ENCODE results near the gene HPSE2. TPM values are rescaled to one million over a fixed set of nuclear protein-coding genes. Genes with fewer than 3 reads are reported as not detected.
"Not testable (repeated sequence)": the region's sequence is repeated elsewhere in the genome, so short reads cannot be mapped to it uniquely, and the experiment has no call there.

HPSE2 gene
- total RNA-seq, 1 donor from 2014 or later: not detected

GRCh38 chr10:99248824-99249223 lies 13.2 kb upstream of the HPSE2 start:
- no peaks in the 10 kb centered on the region for H3K27me3 ChIP-seq
- intact Hi-C loops (cut with DNase I): loop anchor here (5.0 kb wide), 1 partner anchor 457 kb away; no protein-coding TSS in a partner anchor
- DNase-seq (ENCODE audit: low spot score in 2 of 2): no peak
- TF ChIP-seq, protein P1, sequence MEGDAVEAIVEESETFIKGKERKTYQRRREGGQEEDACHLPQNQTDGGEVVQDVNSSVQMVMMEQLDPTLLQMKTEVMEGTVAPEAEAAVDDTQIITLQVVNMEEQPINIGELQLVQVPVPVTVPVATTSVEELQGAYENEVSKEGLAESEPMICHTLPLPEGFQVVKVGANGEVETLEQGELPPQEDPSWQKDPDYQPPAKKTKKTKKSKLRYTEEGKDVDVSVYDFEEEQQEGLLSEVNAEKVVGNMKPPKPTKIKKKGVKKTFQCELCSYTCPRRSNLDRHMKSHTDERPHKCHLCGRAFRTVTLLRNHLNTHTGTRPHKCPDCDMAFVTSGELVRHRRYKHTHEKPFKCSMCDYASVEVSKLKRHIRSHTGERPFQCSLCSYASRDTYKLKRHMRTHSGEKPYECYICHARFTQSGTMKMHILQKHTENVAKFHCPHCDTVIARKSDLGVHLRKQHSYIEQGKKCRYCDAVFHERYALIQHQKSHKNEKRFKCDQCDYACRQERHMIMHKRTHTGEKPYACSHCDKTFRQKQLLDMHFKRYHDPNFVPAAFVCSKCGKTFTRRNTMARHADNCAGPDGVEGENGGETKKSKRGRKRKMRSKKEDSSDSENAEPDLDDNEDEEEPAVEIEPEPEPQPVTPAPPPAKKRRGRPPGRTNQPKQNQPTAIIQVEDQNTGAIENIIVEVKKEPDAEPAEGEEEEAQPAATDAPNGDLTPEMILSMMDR (IDR thresholded peaks at IDR 0.05): no peak
- H3K4me1 ChIP-seq: no peaks in the 10 kb centered on the region
- H3K4me3 ChIP-seq: no peak overlapping the region
- H3K36me3 ChIP-seq: no peaks in the 10 kb centered on the region
- no peaks in the 10 kb centered on the region for H3K9me3 ChIP-seq
- H3K27ac ChIP-seq: no peak overlapping the region

- not testable (repeated sequence) for H3K36me3 ChIP-seq; H3K9me3 ChIP-seq; H3K27ac ChIP-seq; H3K27me3 ChIP-seq; H3K4me3 ChIP-seq; H3K4me1 ChIP-seq; DNase-seq (ENCODE audit: low spot score in 2 of 2)
- intact Hi-C loops (cut with DNase I): loop anchor here (5.0 kb wide), 1 partner anchor 456 kb away; no protein-coding TSS in a partner anchor
Measured at GRCh38 chr10:99247893-99248292, 12.2 kb upstream of the HPSE2 start.

DNA sequence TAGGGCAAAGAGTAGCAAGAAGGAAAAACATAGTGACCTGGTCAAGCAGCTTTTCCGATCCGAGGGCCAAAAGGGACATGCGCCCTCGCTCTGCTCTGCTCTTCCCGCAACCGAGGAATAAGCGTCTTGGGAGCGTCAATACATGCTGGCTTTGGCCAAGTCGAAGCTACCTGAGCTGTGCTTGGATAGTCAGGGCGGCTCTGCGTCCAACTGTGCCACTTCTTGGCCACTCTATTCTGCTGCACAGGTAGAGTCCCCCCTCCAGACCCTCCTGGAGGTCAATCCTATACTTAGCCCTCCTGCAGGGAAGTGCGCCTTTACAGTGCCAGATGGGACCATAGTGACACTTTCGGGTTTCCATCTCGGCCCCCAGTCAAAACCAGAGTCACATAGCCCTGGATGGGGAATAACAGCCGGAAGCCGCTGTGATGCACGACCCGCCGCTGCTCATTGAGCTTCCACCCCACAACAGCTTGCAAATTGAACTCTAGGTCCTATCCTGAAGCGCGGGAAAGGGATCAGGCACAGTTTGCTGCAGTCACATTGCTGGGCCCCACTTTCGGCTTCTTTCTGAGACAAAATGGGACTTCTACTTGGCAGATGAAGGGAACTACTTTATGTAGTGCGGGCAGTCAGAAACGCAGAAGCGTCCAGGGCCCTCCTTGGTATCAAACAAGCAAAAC lies 1.1 kb upstream of the HPSE2 start:
- Histone ChIP-seq H3K4me3 (peak overlapping the region in 1 of 2 donors; percentile 81), H3K4me1 (peaks cover 3 to 8% of the 10 kb centered on the region in 2 donors), H3K27me3 (peaks cover 5% of the 10 kb centered on the region), H3K36me3 (no peaks in the 10 kb centered on the region), H3K9me3 (no peaks in the 10 kb centered on the region), H3K27ac (peak overlapping the region; percentile 10 to 61)
- intact Hi-C loops (cut with DNase I): loop anchor here (10.0 kb wide), 1 partner anchor 272 kb away; no protein-coding TSS in a partner anchor
- TF ChIP-seq, protein P1 (IDR thresholded peaks at IDR 0.05): no peak
- DNase-seq (ENCODE audit: low spot score in 2 of 2): no peak

DNA sequence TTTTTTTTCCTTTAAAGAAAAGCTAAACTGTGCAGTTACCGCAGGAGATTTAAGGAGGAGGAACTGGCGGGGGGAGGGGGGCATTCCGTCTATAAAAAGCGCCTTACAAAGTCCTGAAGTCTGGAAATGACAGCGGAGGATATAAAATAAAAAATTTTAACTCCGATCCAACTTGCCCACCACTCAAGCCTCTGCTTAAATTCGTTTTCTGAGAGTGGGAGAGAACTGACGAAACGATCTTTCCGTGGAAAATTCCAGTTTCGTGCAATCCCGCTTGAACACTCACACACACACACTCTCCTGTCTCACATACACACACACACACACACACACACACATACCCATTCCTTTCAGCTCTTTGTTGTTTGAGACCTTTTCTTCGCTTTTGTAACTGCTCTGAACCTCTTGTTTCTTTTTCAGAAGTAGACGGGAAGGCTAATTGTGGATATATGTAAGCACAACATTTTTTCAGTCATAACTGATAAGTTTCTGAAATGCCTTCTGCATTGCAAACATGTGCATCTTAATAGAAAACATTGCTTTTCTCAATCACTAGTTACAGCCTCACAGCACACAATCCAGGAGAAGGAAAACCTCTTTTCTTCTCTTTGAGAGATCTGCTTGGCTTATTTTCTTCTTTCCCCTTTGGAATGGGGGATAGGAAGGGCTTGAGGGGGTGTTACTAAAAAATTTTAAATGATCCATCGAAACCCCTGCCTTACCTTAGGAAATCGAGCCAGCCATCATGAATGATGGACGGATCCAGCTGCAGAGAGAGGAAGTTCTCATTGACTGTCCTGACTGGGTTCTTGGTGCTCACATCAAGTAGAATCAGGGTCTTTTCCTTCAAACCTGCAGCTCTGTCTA lies 628 bp downstream of the HPSE2 start:
- TF ChIP-seq, protein P1 (IDR thresholded peaks at IDR 0.05): no peak
- no peaks in the 10 kb centered on the region for H3K9me3 ChIP-seq
- peaks cover 5% of the 10 kb centered on the region for H3K27me3 ChIP-seq
- H3K36me3 ChIP-seq: no peaks in the 10 kb centered on the region
- peaks cover 3 to 8% of the 10 kb centered on the region in 2 donors for H3K4me1 ChIP-seq
- intact Hi-C loops (cut with DNase I): loop anchor here (5.0 to 10.0 kb wide), 2 partner anchors 197 to 270 kb away; partner anchors contain the start of gene GOT1
- peak overlapping the region in 1 of 2 donors; percentile 49 for H3K27ac ChIP-seq
- H3K4me3 ChIP-seq: peak overlapping the region; percentile 64 to 81
- no peak for DNase-seq (ENCODE audit: low spot score in 2 of 2)

DNA sequence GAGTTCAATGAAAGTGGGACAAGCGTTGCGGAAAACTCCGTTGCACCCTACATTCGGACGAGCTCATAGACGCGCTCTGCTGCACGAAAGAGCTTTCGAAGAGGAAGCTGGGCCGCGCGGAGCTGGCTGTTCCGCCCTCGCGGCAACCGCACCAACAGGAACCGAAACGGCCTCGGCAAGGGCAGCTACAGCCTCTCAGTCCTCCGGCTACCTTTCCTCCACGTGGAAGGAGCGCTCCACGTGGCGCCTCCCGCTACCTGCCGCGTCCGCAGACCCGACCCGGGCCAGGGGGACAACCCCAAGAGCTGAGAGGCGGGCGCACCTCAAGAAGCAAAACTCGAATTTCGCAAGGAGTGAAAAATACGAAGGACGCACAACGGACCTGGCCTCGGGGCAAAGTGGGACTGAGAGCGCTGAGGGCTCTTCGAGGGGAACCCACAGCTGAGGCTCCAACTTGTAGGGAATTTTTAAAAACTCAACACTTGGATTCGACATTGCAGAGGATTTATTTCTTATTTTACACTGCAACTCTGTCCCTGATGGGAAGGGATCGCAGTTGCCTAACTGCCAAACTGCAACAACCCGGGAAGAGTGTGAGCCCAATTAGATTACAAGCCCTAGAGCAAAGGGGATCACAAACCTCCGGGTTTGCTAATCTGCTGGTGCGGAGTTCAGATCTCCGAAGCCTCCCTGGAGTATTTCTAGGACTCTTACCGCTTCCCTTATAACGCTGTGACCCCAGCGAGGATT lies 1.4 kb downstream of the HPSE2 start:
- H3K27ac ChIP-seq: peak overlapping the region; percentile 46 to 49
- peaks cover 3 to 8% of the 10 kb centered on the region in 2 donors for H3K4me1 ChIP-seq
- intact Hi-C loops (cut with DNase I): loop anchor here (5.0 to 10.0 kb wide), 2 partner anchors 198 to 269 kb away; partner anchors contain the start of gene GOT1

More for the DNA sequence above, 1.4 kb downstream of the HPSE2 start:
- no peaks in the 10 kb centered on the region for H3K36me3 ChIP-seq
- peak in 1 of 2 donors; percentile 69 for DNase-seq (ENCODE audit: low spot score in 2 of 2)
- H3K4me3 ChIP-seq: peak overlapping the region; percentile 64 to 81
- no peaks in the 10 kb centered on the region for H3K9me3 ChIP-seq
- TF ChIP-seq, protein P1 (IDR thresholded peaks at IDR 0.05): no peak
- H3K27me3 ChIP-seq: peaks cover 5% of the 10 kb centered on the region
